ENCODE data around the gene HNRNPD. TPM values are rescaled to one million over a fixed set of nuclear protein-coding genes. Genes with fewer than 3 reads are reported as not detected.

The HNRNPD gene
- total and polyA plus RNA-seq, 2 experiments from 2014 or later = 245 to 768 TPM

DNA sequence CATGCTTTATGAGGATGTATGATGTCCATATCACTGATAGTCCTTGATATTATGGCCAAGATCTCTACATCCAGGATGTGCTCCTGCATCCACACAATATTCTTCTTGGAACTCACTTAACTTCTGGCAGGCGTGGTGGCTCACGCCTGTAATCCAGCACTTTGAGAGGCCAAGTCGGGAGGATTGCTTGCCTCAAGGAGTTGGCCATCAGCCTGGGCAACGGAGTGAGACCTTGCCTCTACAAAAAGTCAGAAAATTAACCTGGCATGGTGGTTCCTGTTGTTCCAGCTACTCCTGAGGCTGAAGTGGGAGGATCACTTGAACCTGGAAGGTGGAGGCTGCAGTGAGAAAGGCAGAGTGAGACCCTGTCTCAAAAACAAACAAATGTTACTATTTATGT lies 2.3 kb upstream of the HNRNPD start:
- Histone ChIP-seq H3K27ac (ENCODE audit: low read depth) (no peak overlapping the region), H3K4me2 (peak overlapping the region; percentile 77), H3F3A (replicated peaks; ENCODE audit: low read depth) (no peaks in the 10 kb centered on the region; the same call in 1 of the 2 replicates), H3K9me2 (ENCODE audit: insufficient read depth) (no peaks in the 10 kb centered on the region), H3K4me3 (peak overlapping the region; percentile 89), H4K20me1 (replicated peaks; ENCODE audit: insufficient read depth) (peaks cover 14% of the 10 kb centered on the region), H3K27me3 (ENCODE audit: insufficient read depth) (no peaks in the 10 kb centered on the region), H3K79me2 (replicated peaks; ENCODE audit: insufficient read depth) (peaks cover 50% of the 10 kb centered on the region), H2AFZ (no peak overlapping the region), H3K4me1 (ENCODE audit: insufficient read depth) (peaks cover 7% of the 10 kb centered on the region; the same call in 1 of the 2 replicates), H3K36me3 (ENCODE audit: insufficient read depth) (peaks cover 3% of the 10 kb centered on the region; the same call in 1 of the 2 replicates)
- Mint-ChIP-seq H3K4me1 (peaks cover 11% of the 10 kb centered on the region), H3K27me3 (ENCODE audit: insufficient read depth, low read depth, poor library complexity) (peaks cover 22% of the 10 kb centered on the region), H3K36me3 (ENCODE audit: low read depth) (peaks cover 54% of the 10 kb centered on the region), H3K4me3 (peak overlapping the region; percentile 98), H3K27ac (no peak overlapping the region), H3K9me3 (peaks cover 26% of the 10 kb centered on the region; the same call in 2 of the 3 replicates)
- DNase-seq (ENCODE audit: low spot score) = no peak
- no peak for ATAC-seq
- TF ChIP-seq POLR2AphosphoS5 (IDR thresholded peaks at IDR 0.05; ENCODE audit: low read depth) (no peak), ZNF114 (CRISPR knock-in tag; IDR thresholded peaks at IDR 0.05) (no peak), ZNF331 (CRISPR knock-in tag; IDR thresholded peaks at IDR 0.05; ENCODE audit: low read depth) (no peak), EZH2phosphoT487 (IDR thresholded peaks at IDR 0.05; ENCODE audit: unreplicated experiment) (no peak), EZH2 (IDR thresholded peaks at IDR 0.05; ENCODE audit: low read depth, unreplicated experiment) (no peak), STAT1 (IDR thresholded peaks at IDR 0.05; ENCODE audit: unreplicated experiment) (no peak), NANOG (IDR thresholded peaks at IDR 0.05; ENCODE audit: borderline replicate concordance) (no peak), CREB1 (CRISPR knock-in tag; IDR thresholded peaks at IDR 0.05; ENCODE audit: low read depth) (no peak)
- TF ChIP-seq, protein P1, sequence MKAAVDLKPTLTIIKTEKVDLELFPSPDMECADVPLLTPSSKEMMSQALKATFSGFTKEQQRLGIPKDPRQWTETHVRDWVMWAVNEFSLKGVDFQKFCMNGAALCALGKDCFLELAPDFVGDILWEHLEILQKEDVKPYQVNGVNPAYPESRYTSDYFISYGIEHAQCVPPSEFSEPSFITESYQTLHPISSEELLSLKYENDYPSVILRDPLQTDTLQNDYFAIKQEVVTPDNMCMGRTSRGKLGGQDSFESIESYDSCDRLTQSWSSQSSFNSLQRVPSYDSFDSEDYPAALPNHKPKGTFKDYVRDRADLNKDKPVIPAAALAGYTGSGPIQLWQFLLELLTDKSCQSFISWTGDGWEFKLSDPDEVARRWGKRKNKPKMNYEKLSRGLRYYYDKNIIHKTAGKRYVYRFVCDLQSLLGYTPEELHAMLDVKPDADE (IDR thresholded peaks at IDR 0.05) = no peak
- TF ChIP-seq, protein P2, sequence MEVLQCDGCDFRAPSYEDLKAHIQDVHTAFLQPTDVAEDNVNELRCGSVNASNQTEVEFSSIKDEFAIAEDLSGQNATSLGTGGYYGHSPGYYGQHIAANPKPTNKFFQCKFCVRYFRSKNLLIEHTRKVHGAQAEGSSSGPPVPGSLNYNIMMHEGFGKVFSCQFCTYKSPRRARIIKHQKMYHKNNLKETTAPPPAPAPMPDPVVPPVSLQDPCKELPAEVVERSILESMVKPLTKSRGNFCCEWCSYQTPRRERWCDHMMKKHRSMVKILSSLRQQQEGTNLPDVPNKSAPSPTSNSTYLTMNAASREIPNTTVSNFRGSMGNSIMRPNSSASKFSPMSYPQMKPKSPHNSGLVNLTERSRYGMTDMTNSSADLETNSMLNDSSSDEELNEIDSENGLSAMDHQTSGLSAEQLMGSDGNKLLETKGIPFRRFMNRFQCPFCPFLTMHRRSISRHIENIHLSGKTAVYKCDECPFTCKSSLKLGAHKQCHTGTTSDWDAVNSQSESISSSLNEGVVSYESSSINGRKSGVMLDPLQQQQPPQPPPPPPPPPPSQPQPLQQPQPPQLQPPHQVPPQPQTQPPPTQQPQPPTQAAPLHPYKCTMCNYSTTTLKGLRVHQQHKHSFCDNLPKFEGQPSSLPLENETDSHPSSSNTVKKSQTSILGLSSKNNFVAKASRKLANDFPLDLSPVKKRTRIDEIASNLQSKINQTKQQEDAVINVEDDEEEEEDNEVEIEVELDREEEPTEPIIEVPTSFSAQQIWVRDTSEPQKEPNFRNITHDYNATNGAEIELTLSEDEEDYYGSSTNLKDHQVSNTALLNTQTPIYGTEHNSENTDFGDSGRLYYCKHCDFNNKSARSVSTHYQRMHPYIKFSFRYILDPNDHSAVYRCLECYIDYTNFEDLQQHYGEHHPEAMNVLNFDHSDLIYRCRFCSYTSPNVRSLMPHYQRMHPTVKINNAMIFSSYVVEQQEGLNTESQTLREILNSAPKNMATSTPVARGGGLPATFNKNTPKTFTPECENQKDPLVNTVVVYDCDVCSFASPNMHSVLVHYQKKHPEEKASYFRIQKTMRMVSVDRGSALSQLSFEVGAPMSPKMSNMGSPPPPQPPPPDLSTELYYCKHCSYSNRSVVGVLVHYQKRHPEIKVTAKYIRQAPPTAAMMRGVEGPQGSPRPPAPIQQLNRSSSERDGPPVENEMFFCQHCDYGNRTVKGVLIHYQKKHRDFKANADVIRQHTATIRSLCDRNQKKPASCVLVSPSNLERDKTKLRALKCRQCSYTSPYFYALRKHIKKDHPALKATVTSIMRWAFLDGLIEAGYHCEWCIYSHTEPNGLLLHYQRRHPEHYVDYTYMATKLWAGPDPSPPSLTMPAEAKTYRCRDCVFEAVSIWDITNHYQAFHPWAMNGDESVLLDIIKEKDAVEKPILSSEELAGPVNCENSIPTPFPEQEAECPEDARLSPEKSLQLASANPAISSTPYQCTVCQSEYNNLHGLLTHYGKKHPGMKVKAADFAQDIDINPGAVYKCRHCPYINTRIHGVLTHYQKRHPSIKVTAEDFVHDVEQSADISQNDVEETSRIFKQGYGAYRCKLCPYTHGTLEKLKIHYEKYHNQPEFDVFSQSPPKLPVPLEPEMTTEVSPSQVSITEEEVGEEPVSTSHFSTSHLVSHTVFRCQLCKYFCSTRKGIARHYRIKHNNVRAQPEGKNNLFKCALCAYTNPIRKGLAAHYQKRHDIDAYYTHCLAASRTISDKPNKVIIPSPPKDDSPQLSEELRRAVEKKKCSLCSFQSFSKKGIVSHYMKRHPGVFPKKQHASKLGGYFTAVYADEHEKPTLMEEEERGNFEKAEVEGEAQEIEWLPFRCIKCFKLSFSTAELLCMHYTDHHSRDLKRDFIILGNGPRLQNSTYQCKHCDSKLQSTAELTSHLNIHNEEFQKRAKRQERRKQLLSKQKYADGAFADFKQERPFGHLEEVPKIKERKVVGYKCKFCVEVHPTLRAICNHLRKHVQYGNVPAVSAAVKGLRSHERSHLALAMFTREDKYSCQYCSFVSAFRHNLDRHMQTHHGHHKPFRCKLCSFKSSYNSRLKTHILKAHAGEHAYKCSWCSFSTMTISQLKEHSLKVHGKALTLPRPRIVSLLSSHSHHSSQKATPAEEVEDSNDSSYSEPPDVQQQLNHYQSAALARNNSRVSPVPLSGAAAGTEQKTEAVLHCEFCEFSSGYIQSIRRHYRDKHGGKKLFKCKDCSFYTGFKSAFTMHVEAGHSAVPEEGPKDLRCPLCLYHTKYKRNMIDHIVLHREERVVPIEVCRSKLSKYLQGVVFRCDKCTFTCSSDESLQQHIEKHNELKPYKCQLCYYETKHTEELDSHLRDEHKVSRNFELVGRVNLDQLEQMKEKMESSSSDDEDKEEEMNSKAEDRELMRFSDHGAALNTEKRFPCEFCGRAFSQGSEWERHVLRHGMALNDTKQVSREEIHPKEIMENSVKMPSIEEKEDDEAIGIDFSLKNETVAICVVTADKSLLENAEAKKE (CRISPR knock-in tag; IDR thresholded peaks at IDR 0.05) = no peak
- TF ChIP-seq, protein P3, sequence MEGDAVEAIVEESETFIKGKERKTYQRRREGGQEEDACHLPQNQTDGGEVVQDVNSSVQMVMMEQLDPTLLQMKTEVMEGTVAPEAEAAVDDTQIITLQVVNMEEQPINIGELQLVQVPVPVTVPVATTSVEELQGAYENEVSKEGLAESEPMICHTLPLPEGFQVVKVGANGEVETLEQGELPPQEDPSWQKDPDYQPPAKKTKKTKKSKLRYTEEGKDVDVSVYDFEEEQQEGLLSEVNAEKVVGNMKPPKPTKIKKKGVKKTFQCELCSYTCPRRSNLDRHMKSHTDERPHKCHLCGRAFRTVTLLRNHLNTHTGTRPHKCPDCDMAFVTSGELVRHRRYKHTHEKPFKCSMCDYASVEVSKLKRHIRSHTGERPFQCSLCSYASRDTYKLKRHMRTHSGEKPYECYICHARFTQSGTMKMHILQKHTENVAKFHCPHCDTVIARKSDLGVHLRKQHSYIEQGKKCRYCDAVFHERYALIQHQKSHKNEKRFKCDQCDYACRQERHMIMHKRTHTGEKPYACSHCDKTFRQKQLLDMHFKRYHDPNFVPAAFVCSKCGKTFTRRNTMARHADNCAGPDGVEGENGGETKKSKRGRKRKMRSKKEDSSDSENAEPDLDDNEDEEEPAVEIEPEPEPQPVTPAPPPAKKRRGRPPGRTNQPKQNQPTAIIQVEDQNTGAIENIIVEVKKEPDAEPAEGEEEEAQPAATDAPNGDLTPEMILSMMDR (conservative IDR thresholded peaks at IDR 0.05; ENCODE audit: low read depth in 2 of 2) = no peak

Measured in GM23338 (cell line).